Trophoblast cell (in vitro differentiated cells and primary cell): ENCODE results near the gene ITGA3.
A peak's percentile ranks its signal among the peaks of the same experiment; 100 is the strongest.

ENCODE experiments used
- DNase-seq, 2 donors: peaks; one replicate each; pipeline ENCODE4 v3.0.0-alpha.2; 2016
- H2AFZ ChIP-seq: 2 replicates; pipeline ENCODE4 v1.6.1; 2013; ENCODE audit warnings: low read length, moderate library complexity, mild to moderate bottlenecking; ENCODE audit not compliant: insufficient read depth, poor library complexity
- H2AK5ac ChIP-seq: 2 replicates; pipeline ENCODE4 v1.6.1; 2013; ENCODE audit warnings: mild to moderate bottlenecking, low read length
- H2BK120ac ChIP-seq: 2 replicates; pipeline ENCODE4 v1.6.1; 2013; ENCODE audit warnings: low read length, mild to moderate bottlenecking, moderate library complexity; ENCODE audit not compliant: insufficient read depth, poor library complexity
- H2BK12ac ChIP-seq: 2 replicates; pipeline ENCODE4 v1.6.1; 2013; ENCODE audit warnings: mild to moderate bottlenecking, low read length, moderate library complexity
- H2BK5ac ChIP-seq: 2 replicates; pipeline ENCODE4 v1.6.1; 2013; ENCODE audit warnings: low read length, low read depth, moderate library complexity, mild to moderate bottlenecking; ENCODE audit not compliant: poor library complexity
- H3K14ac ChIP-seq: 2 replicates; pipeline ENCODE4 v1.6.1; 2013; ENCODE audit warnings: mild to moderate bottlenecking, low read length
- H3K18ac ChIP-seq: 2 replicates; pipeline ENCODE4 v1.6.1; 2013; ENCODE audit warnings: mild to moderate bottlenecking, low read length
- H3K23ac ChIP-seq: 2 replicates; pipeline ENCODE4 v1.6.1; 2013; ENCODE audit warnings: low read length
- H3K27ac ChIP-seq: 2 replicates; pipeline ENCODE4 v1.5.1; 2013; ENCODE audit warnings: low read depth, mild to moderate bottlenecking, inconsistent platforms, low read length, moderate library complexity
- H3K27me3 ChIP-seq: 2 replicates; pipeline ENCODE4 v1.6.1; 2013; ENCODE audit warnings: inconsistent platforms, mild to moderate bottlenecking, low read length, moderate library complexity; ENCODE audit not compliant: insufficient read depth
- H3K36me3 ChIP-seq, 2 experiments: 1 replicate in 1 of 2; 2 replicates in 1 of 2; pipeline ENCODE4 v1.6.1; 2013; ENCODE audit warnings: low read length in 2 of 2, mild to moderate bottlenecking in 2 of 2, moderate library complexity in 1 of 2; ENCODE audit not compliant: insufficient read depth in 2 of 2, control insufficient read depth in 1 of 2
- H3K4ac ChIP-seq: 2 replicates; pipeline ENCODE4 v1.6.1; 2013; ENCODE audit warnings: low read depth, mild to moderate bottlenecking, low read length, moderate library complexity
- H3K4me1 ChIP-seq, 2 experiments: 1 replicate in 1 of 2; 2 replicates in 1 of 2; pipeline ENCODE4 v1.6.1; 2013; ENCODE audit warnings: low read length in 2 of 2, mild to moderate bottlenecking in 2 of 2, moderate library complexity in 1 of 2; ENCODE audit not compliant: insufficient read depth in 2 of 2, control insufficient read depth in 1 of 2
- H3K4me2 ChIP-seq: 2 replicates; pipeline ENCODE4 v1.6.1; 2013; ENCODE audit warnings: inconsistent platforms, mild to moderate bottlenecking, low read length, moderate library complexity
- H3K4me3 ChIP-seq: 2 replicates; pipeline ENCODE4 v1.5.1; 2013; ENCODE audit warnings: mild to moderate bottlenecking, low read depth, low read length, inconsistent platforms
- H3K79me1 ChIP-seq: one replicate; pipeline ENCODE4 v1.6.1; 2013; ENCODE audit warnings: low read length
- H3K79me2 ChIP-seq: 2 replicates; pipeline ENCODE4 v1.6.1; 2013; ENCODE audit warnings: low read length, mild to moderate bottlenecking; ENCODE audit not compliant: control insufficient read depth, insufficient read depth, poor library complexity
- H3K9ac ChIP-seq: 2 replicates; pipeline ENCODE4 v1.6.1; 2013; ENCODE audit warnings: mild to moderate bottlenecking, low read length
- H3K9me3 ChIP-seq: 2 replicates; pipeline ENCODE4 v1.6.1; 2013; ENCODE audit warnings: low read depth, mild to moderate bottlenecking, control low read depth, inconsistent platforms, low read length; ENCODE audit not compliant: insufficient read depth
- H4K12ac ChIP-seq: 2 replicates; pipeline ENCODE4 v1.6.1; 2013; ENCODE audit warnings: low read depth, mild to moderate bottlenecking, low read length, moderate library complexity
- H4K8ac ChIP-seq: 2 replicates; pipeline ENCODE4 v1.6.1; 2013; ENCODE audit warnings: low read depth, mild to moderate bottlenecking, low read length, moderate library complexity
- H4K91ac ChIP-seq: one replicate; pipeline ENCODE4 v1.6.1; 2013; ENCODE audit warnings: low read depth, mild to moderate bottlenecking, low read length, moderate library complexity
- WGBS: extraction: QIAGEN DNeasy Blood & Tissue Kit; methylation state at CpG from one replicate; pipeline ENCODE4 v1.1.7; 2013; ENCODE audit warnings: missing lambda C conversion rate; ENCODE audit not compliant: insufficient read length, insufficient coverage; ENCODE audit errors: extremely low coverage; 5-methylcytosine and 5-hydroxymethylcytosine counted together

Gene ITGA3

GRCh38 chr17:50052822-50053653 is 2.9 kb upstream of the ITGA3 start:
- peak overlapping the region; percentile 95 for H2AK5ac ChIP-seq
- no CpG with 5 or more reads among the region's 7 CpGs for WGBS
- no peak overlapping the region for H4K12ac ChIP-seq
- peaks cover 43 to 54% of the 10 kb centered on the region in 2 experiments for H3K4me1 ChIP-seq
- H3K4me2 ChIP-seq, result peak overlapping the region; percentile 52
- peaks cover 41% of the 10 kb centered on the region for H3K79me1 ChIP-seq
- no peak overlapping the region for H3K9ac ChIP-seq
- H3K27me3 ChIP-seq, result no peaks in the 10 kb centered on the region
- peak overlapping the region; percentile 99 for H2BK12ac ChIP-seq
- H3K14ac ChIP-seq, result peak overlapping the region; percentile 77
- H3K4me3 ChIP-seq, result no peak overlapping the region
- peak overlapping the region; percentile 67 for H4K8ac ChIP-seq
- peak overlapping the region; percentile 96 for H2BK120ac ChIP-seq
- peak overlapping the region; percentile 96 for H3K18ac ChIP-seq
- peaks cover 0 to 2% of the 10 kb centered on the region in 2 experiments for H3K36me3 ChIP-seq
- peak overlapping the region; percentile 24 for H2AFZ ChIP-seq
- peak overlapping the region; percentile 97 for H3K27ac ChIP-seq
- peak; percentile 87 to 97 for DNase-seq
- H3K79me2 ChIP-seq, result peaks cover 16% of the 10 kb centered on the region
- H4K91ac ChIP-seq, result peak overlapping the region; percentile 87
- no peak overlapping the region for H3K23ac ChIP-seq
- peak overlapping the region; percentile 71 for H3K4ac ChIP-seq
- no peaks in the 10 kb centered on the region for H3K9me3 ChIP-seq
- peak overlapping the region; percentile 88 for H2BK5ac ChIP-seq

GRCh38 chr17:50053654-50053960 is 2.3 kb upstream of the ITGA3 start:
- H3K9ac ChIP-seq, result no peak overlapping the region
- peak overlapping the region; percentile 97 for H3K27ac ChIP-seq
- H3K23ac ChIP-seq, result no peak overlapping the region
- H2AFZ ChIP-seq, result no peak overlapping the region
- peaks cover 48 to 53% of the 10 kb centered on the region in 2 experiments for H3K4me1 ChIP-seq
- peak in 1 of 2 donors; percentile 18 for DNase-seq
- peak overlapping the region; percentile 52 for H3K4me2 ChIP-seq
- H4K12ac ChIP-seq, result no peak overlapping the region
- no peak overlapping the region for H3K4me3 ChIP-seq
- H3K4ac ChIP-seq, result no peak overlapping the region
- H4K91ac ChIP-seq, result peak overlapping the region; percentile 87
- H2BK120ac ChIP-seq, result peak overlapping the region; percentile 85
- H2AK5ac ChIP-seq, result no peak overlapping the region
- H3K9me3 ChIP-seq, result no peaks in the 10 kb centered on the region
- WGBS, result no CpG with 5 or more reads among the region's 3 CpGs
- peak overlapping the region; percentile 88 for H2BK5ac ChIP-seq
- H3K79me1 ChIP-seq, result peaks cover 41% of the 10 kb centered on the region
- H3K79me2 ChIP-seq, result peaks cover 18% of the 10 kb centered on the region
- no peak overlapping the region for H3K18ac ChIP-seq
- no peak overlapping the region for H3K14ac ChIP-seq
- H3K36me3 ChIP-seq, result peaks cover 0 to 2% of the 10 kb centered on the region in 2 experiments
- no peaks in the 10 kb centered on the region for H3K27me3 ChIP-seq
- H4K8ac ChIP-seq, result no peak overlapping the region
- H2BK12ac ChIP-seq, result no peak overlapping the region

GRCh38 chr17:50055055-50055425 is 870 bp upstream of the ITGA3 start:
- Histone ChIP-seq H3K36me3 (peaks cover 0 to 2% of the 10 kb centered on the region in 2 experiments), H2AK5ac (no peak overlapping the region), H4K8ac (no peak overlapping the region), H3K18ac (no peak overlapping the region), H4K12ac (no peak overlapping the region), H3K79me2 (peaks cover 18% of the 10 kb centered on the region), H3K14ac (no peak overlapping the region), H3K4ac (no peak overlapping the region), H3K27me3 (no peaks in the 10 kb centered on the region), H2BK5ac (peak overlapping the region; percentile 32), H3K4me1 (peaks cover 58 to 63% of the 10 kb centered on the region in 2 experiments), H3K4me3 (peak overlapping the region; percentile 80), H4K91ac (peak overlapping the region; percentile 7), H2BK12ac (no peak overlapping the region), H3K9ac (no peak overlapping the region), H3K23ac (no peak overlapping the region), H3K79me1 (peaks cover 41% of the 10 kb centered on the region), H2BK120ac (peak overlapping the region; percentile 1), H3K27ac (peak overlapping the region; percentile 78), H3K9me3 (no peaks in the 10 kb centered on the region), H2AFZ (no peak overlapping the region), H3K4me2 (peak overlapping the region; percentile 77)
- peak; percentile 84 to 85 for DNase-seq
- no CpG with 5 or more reads among the region's 14 CpGs for WGBS

- peak overlapping the region; percentile 56 for H2AFZ ChIP-seq
- peak; percentile 89 to 91 for DNase-seq
- peaks cover 35% of the 10 kb centered on the region for H3K79me1 ChIP-seq
- peak overlapping the region; percentile 68 for H3K9ac ChIP-seq
- peak overlapping the region; percentile 51 for H4K8ac ChIP-seq
- H3K4me2 ChIP-seq, result peak overlapping the region; percentile 77
- H3K4ac ChIP-seq, result peak overlapping the region; percentile 38
- H3K4me1 ChIP-seq, result peaks cover 56 to 59% of the 10 kb centered on the region in 2 experiments
- no peaks in the 10 kb centered on the region for H3K9me3 ChIP-seq
- no peaks in the 10 kb centered on the region for H3K27me3 ChIP-seq
- H3K79me2 ChIP-seq, result peaks cover 18% of the 10 kb centered on the region
- peaks cover 2% of the 10 kb centered on the region in 2 experiments for H3K36me3 ChIP-seq
- peak overlapping the region; percentile 20 for H2AK5ac ChIP-seq
- H4K91ac ChIP-seq, result peak overlapping the region; percentile 78
- H4K12ac ChIP-seq, result peak overlapping the region; percentile 45
- no CpG with 5 or more reads among the region's 64 CpGs for WGBS
- H3K4me3 ChIP-seq, result peak overlapping the region; percentile 80
- peak overlapping the region; percentile 52 for H2BK5ac ChIP-seq
- H3K23ac ChIP-seq, result no peak overlapping the region
- H3K14ac ChIP-seq, result peak overlapping the region; percentile 72
- H3K18ac ChIP-seq, result peak overlapping the region; percentile 73
- H2BK120ac ChIP-seq, result peak overlapping the region; percentile 70
- H3K27ac ChIP-seq, result peak overlapping the region; percentile 78
- H2BK12ac ChIP-seq, result peak overlapping the region; percentile 37
Observed at GRCh38 chr17:50056217-50056960, 479 bp downstream of the ITGA3 start.
